ENCODE results near the gene COL5A1.

DNA sequence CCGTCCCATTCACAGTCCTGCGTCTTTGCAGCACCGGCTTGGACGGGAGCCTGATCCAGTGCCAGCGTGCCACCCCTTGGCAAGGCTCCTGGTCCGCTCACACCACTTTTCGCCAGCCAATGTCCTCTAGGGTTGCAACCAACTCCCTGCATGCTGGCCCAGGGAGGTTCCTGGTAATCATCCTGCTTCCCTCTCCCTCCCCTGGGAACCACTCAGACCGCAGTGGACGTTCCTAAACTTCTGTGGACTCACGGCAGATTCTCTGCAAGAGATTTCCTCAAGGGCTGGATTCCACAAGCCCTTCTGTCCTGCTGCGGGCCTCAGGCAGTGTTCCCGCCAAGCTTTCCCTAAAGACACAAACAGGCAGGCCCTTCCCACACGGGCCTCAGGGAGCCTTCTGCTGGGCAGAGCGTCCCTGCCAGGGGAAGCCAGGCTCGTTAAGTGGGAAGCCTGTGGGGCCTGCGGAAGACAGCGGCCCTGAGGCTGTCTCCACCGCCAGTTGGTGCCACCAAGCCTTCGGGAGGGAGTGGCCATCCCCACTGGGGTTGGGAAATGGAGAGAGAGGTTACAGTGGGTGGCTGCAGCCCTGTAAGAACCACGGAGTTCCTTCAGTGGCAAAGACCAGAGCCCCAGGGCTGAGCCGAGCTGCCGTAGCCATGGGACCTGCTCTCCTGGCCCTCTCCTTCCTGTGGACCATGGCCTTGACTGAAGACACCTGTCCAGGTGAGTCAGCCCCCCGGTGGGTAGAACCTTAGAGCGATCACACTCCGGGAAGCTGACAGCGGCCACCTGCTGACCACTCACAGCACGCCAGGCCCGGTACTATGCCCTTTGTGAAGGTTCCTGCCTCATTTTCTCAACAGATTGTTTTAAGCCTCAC is 222.6 kb downstream of the COL5A1 start:
- TF ChIP-seq, protein P1, sequence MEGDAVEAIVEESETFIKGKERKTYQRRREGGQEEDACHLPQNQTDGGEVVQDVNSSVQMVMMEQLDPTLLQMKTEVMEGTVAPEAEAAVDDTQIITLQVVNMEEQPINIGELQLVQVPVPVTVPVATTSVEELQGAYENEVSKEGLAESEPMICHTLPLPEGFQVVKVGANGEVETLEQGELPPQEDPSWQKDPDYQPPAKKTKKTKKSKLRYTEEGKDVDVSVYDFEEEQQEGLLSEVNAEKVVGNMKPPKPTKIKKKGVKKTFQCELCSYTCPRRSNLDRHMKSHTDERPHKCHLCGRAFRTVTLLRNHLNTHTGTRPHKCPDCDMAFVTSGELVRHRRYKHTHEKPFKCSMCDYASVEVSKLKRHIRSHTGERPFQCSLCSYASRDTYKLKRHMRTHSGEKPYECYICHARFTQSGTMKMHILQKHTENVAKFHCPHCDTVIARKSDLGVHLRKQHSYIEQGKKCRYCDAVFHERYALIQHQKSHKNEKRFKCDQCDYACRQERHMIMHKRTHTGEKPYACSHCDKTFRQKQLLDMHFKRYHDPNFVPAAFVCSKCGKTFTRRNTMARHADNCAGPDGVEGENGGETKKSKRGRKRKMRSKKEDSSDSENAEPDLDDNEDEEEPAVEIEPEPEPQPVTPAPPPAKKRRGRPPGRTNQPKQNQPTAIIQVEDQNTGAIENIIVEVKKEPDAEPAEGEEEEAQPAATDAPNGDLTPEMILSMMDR (IDR thresholded peaks at IDR 0.05 in 4 of 5, conservative IDR thresholded peaks at IDR 0.05 in 1 of 5), result no peak
- TF ChIP-seq POLR2A (IDR thresholded peaks at IDR 0.05), result no peak
